RWPE2 (cell line): ENCODE measurements around the gene IGHMBP2.
A peak's percentile ranks its signal among the peaks of the same experiment; 100 is the strongest.

ENCODE experiments used
- ATAC-seq: fragments of 200-7000 bp; cut with Tn5 transposase; 3 replicates; pipeline ENCODE4 v1.9.1; 2021; ENCODE audit warnings: low read depth
- DNase-seq: peaks from one replicate; pipeline ENCODE4 v3.0.0-alpha.2; 2020; ENCODE audit warnings: low spot score
- H3K27ac ChIP-seq: fragments of 450-650 bp; 2 replicates; pipeline ENCODE4 v1.5.1; 2017; ENCODE audit warnings: mild to moderate bottlenecking; ENCODE audit not compliant: poor library complexity, severe bottlenecking
- H3K27me3 ChIP-seq: fragments of 250-450 bp; sonication (Bioruptor Pico); 2 replicates; pipeline ENCODE4 v1.5.1; 2021; ENCODE audit warnings: mild to moderate bottlenecking, moderate library complexity; ENCODE audit not compliant: insufficient read depth, poor library complexity, severe bottlenecking
- H3K36me3 ChIP-seq: fragments of 250-450 bp; sonication (Bioruptor Pico); 2 replicates; pipeline ENCODE4 v1.5.1; 2020; ENCODE audit warnings: low read depth, mild to moderate bottlenecking, moderate library complexity
- H3K4me1 ChIP-seq: fragments of 250-450 bp; sonication (Bioruptor Pico); 2 replicates; pipeline ENCODE4 v1.5.1; 2021; ENCODE audit warnings: mild to moderate bottlenecking, moderate library complexity; ENCODE audit not compliant: insufficient read depth, poor library complexity, severe bottlenecking
- H3K4me3 ChIP-seq: fragments of 250-450 bp; sonication (Bioruptor Pico); 2 replicates; pipeline ENCODE4 v1.5.1; 2021; ENCODE audit warnings: mild to moderate bottlenecking, moderate library complexity; ENCODE audit not compliant: severe bottlenecking
- H3K9me3 ChIP-seq: fragments of 250-450 bp; sonication (Bioruptor Pico); 2 replicates; pipeline ENCODE4 v1.5.1; 2021; ENCODE audit warnings: mild to moderate bottlenecking, moderate library complexity; ENCODE audit not compliant: severe bottlenecking
- TF ChIP-seq, protein P1 (sequence below): fragments of 450-650 bp; IDR thresholded peaks from one replicate; pipeline ENCODE4 v1.5.1; 2017; ENCODE audit warnings: mild to moderate bottlenecking, moderate library complexity; ENCODE audit not compliant: poor library complexity, severe bottlenecking

Gene IGHMBP2

DNA sequence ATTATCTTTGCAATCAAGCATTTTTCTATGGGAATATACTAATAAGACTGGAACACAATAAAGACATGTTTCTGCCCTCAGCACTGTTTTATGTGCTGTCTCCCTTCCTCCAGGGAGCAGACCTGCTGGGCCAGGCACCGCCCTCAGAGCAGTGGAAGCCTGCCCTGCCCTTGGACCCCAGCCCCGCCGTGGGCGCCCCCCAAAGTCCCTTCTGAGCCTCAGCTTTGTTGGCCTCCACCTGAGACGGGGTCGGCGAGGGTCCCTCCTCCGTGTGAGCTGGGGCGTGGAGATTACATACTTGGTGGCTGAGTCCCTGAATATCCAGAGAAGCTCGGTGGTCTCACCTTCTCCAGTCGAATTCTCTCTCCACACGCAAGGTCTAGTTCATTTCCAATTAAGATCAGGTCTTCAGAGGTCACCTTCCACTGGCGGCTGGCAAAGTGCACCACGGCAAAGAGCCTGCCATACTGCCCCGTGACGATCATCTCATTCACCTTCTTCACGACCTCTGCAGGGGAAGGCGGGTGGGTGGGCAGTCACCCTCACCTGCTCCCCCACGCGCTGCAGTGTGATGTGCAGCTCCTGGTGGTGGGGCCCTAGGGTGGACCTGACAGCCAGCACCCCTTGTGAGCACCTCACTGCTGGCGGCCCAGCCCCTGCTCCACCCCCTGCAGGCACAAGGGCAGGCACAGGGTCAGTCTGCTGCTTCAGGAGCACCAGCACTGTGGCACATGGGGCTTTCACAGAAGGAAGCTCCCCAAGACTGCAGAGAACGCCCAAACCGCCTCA is 7.3 kb upstream of the IGHMBP2 start:
- H3K4me3 ChIP-seq = no peak overlapping the region
- no peaks in the 10 kb centered on the region for H3K4me1 ChIP-seq
- ATAC-seq (no peak), DNase-seq (no peak)
- no peaks in the 10 kb centered on the region for H3K27me3 ChIP-seq
- H3K27ac ChIP-seq = no peak overlapping the region
- H3K9me3 ChIP-seq = no peaks in the 10 kb centered on the region
- peaks cover 81% of the 10 kb centered on the region for H3K36me3 ChIP-seq
- TF ChIP-seq, protein P1, sequence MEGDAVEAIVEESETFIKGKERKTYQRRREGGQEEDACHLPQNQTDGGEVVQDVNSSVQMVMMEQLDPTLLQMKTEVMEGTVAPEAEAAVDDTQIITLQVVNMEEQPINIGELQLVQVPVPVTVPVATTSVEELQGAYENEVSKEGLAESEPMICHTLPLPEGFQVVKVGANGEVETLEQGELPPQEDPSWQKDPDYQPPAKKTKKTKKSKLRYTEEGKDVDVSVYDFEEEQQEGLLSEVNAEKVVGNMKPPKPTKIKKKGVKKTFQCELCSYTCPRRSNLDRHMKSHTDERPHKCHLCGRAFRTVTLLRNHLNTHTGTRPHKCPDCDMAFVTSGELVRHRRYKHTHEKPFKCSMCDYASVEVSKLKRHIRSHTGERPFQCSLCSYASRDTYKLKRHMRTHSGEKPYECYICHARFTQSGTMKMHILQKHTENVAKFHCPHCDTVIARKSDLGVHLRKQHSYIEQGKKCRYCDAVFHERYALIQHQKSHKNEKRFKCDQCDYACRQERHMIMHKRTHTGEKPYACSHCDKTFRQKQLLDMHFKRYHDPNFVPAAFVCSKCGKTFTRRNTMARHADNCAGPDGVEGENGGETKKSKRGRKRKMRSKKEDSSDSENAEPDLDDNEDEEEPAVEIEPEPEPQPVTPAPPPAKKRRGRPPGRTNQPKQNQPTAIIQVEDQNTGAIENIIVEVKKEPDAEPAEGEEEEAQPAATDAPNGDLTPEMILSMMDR = no peak

DNA sequence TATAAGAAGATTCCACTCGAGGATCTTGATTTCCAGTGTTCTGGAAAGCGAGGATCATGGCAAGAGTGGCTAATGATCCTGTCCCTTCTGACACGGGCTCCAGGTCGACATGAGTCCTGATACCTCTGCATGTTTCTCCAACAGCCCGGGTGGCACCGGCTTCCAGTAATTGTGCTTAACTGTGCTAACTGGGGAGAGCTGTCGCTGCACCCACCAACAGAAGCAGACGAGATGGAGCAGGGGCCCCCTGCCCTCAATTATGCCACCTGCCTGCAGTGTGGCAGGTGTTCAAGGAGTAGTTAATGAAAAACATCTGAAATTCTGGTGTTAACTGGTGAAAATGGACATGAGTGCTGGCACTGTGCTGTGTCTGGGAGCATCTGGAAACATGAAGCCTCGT is 6.2 kb upstream of the IGHMBP2 start:
- Histone ChIP-seq H3K4me1 (peaks cover 1% of the 10 kb centered on the region), H3K4me3 (no peak overlapping the region), H3K27ac (no peak overlapping the region), H3K27me3 (no peaks in the 10 kb centered on the region), H3K36me3 (peaks cover 77% of the 10 kb centered on the region), H3K9me3 (no peaks in the 10 kb centered on the region)
- DNase-seq (no peak), ATAC-seq (no peak)
- TF ChIP-seq, protein P1 = no peak

DNA sequence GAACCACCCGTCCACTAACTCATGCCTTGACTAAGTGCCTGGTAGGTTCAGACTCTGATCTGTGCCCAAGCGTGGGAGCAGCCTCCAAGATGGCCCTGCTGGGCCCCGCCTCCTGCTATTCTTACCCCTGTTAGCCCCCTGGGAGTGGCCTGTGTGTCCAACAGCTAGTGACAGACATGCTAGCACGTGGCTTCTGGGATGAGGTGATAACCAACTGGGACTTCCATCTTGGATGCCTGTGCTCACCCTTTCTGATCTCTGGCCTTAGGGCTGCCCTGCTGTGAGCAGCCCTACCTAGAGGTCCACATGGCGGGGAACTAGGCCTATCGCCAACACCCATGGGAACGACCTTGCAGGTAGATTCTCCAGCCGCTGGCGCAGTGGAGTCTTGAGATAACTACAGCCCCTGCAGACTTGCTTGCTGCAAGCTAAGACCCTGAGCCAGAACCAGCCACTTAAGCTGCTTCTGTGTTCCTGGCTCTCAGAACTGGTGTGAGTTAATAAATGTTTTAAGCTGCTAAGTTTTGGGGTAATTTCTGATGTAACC is 2.8 kb upstream of the IGHMBP2 start:
- no peak overlapping the region for H3K4me3 ChIP-seq
- peaks cover 43% of the 10 kb centered on the region for H3K36me3 ChIP-seq
- peaks cover 8% of the 10 kb centered on the region for H3K4me1 ChIP-seq
- DNase-seq = no peak
- TF ChIP-seq, protein P1 = no peak
- no peaks in the 10 kb centered on the region for H3K27me3 ChIP-seq
- no peak for ATAC-seq
- H3K9me3 ChIP-seq = no peaks in the 10 kb centered on the region
- H3K27ac ChIP-seq = no peak overlapping the region

DNA sequence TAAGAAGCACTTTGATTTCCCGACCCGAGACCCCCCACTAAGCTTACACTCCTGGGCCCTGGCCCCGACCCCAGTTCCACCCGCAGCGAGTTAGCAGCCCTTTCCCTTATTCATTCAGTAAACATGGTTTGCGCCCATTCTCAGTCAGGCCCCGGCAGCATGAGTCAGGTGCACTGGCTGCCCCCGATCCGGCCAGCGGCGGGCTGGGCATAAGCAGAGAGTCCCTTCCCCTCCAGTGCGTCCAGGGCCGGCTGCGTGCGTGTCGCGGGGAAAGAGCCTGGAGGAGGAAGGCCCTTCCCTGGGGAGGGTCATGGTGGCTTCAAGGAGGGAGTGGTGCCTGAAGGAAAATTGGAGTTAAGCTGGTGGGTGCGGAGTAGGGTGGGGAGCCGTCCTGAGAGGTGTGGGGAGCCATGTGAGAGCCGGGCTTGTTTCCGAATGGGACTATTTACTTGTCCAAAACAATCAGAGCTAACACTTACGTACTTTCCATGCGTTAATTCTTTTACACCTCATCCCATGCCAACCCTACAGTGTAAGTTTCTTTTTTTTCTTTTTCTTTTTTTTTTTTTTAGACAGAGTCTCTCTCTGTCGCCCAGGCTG is 657 bp downstream of the IGHMBP2 start:
- DNase-seq = no peak
- peaks cover 8% of the 10 kb centered on the region for H3K4me1 ChIP-seq
- peak overlapping the region; percentile 93 for H3K4me3 ChIP-seq
- no peaks in the 10 kb centered on the region for H3K9me3 ChIP-seq
- no peaks in the 10 kb centered on the region for H3K27me3 ChIP-seq
- peak overlapping the region; percentile 42 for H3K27ac ChIP-seq
- TF ChIP-seq, protein P1 = no peak
- H3K36me3 ChIP-seq = peaks cover 41% of the 10 kb centered on the region
- peak; percentile 44 for ATAC-seq
